Muscle of leg (tissue), 11 donors: ENCODE measurements around the gene GARIN5A. TPM values are rescaled to one million over a fixed set of nuclear protein-coding genes. Genes with fewer than 3 reads are reported as not detected.

Source experiments
- DNase-seq: peaks from one replicate; pipeline ENCODE4 v3.0.0; 2013
- H3K27ac ChIP-seq: one replicate; pipeline ENCODE4 v1.5.1; 2013; ENCODE audit warnings: mild to moderate bottlenecking, low read length, control low read depth
- H3K27me3 ChIP-seq: one replicate; pipeline ENCODE4 v1.6.1; 2013; ENCODE audit warnings: low read length; ENCODE audit not compliant: control insufficient read depth, insufficient read depth
- H3K36me3 ChIP-seq: one replicate; pipeline ENCODE4 v1.6.1; 2013; ENCODE audit warnings: low read length; ENCODE audit not compliant: control insufficient read depth, insufficient read depth
- H3K4me1 ChIP-seq: one replicate; pipeline ENCODE4 v1.6.1; 2013; ENCODE audit warnings: low read length; ENCODE audit not compliant: control insufficient read depth, insufficient read depth
- H3K4me3 ChIP-seq: one replicate; pipeline ENCODE4 v1.5.1; 2013; ENCODE audit warnings: low read length, control low read depth
- H3K9me3 ChIP-seq: replicated peaks from 2 replicates; pipeline ENCODE4 v1.6.1; 2013; ENCODE audit warnings: low read depth, low read length; ENCODE audit not compliant: control insufficient read depth
- WGBS: methylation state at CpG from one replicate; pipeline ENCODE4 v1.1.5; 2013; ENCODE audit warnings: missing lambda C conversion rate; ENCODE audit not compliant: insufficient coverage; 5-methylcytosine and 5-hydroxymethylcytosine counted together
- polyA plus RNA-seq, 8 donors: library from polyadenylated mRNA; unstranded; fragments of 120-200 nt; gene quantifications; one replicate each; pipeline versions ENCODE4 v1.2.1 to v1.2.3, GENCODE V29; 2013; ENCODE audit warnings: inconsistent platforms in 1 of 8, low replicate concordance in 1 of 8; ENCODE audit not compliant: insufficient read length in 8 of 8, insufficient read depth in 1 of 8
- total RNA-seq: library from RNA; stranded (reverse); fragments of 120-200 nt; gene quantifications from one replicate; pipeline ENCODE4 v1.2.4, GENCODE V29; 2013

Gene GARIN5A
- total and polyA plus RNA-seq, 9 donors = 3.3 to 6.2 (median 4.4) TPM

DNA sequence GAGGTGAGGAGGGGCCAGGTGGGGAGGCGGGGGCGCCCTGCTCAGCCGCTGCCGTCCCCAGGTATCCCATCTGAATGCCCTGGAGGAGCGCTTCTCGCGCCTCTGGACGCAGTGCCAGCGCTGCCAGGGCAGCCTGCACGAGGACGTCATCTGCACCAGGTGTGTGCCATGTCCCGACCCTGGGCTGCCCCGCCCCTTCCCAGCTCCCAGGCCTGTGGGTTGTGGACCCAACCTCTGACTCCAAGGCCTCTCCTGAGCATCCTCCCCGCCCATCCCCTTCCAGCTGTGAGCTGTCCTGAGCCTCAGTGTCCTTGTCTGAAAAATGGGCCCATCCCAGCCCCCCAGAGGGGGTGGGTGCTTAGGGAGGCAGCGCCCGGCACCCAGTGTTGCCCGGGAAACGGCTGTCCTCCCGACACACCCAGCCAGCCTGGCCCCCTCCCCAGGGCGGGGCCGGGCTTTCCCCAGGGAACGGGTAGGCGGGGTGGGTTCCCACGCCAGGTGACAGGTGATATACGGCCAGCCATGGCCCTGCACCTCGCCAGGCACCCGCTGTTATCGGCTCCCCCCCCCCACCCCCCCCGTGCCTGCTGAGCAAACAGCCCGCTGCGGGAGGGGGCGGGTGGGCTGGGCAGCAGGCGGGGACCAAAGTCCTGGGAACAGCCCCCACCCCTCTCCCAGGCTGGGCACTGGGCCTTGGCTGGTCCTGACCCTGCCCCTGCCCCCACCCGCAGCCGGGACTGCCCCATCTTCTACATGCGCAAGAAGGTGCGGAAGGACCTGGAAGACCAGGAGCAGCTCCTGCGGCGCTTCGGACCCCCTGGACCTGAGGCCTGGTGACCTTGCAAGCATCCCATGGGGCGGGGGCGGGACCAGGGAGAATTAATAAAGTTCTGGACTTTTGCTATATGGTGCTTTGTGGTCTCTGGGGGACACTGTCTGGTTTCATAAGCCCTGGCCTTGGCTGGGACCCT lies 59.3 kb downstream of the GARIN5A start:
- Histone ChIP-seq H3K36me3 (no peaks in the 10 kb centered on the region), H3K4me3 (no peak overlapping the region), H3K9me3 (no peaks in the 10 kb centered on the region), H3K4me1 (peaks cover 14% of the 10 kb centered on the region), H3K27me3 (peaks cover 32% of the 10 kb centered on the region), H3K27ac (no peak overlapping the region)
- DNase-seq = no peak
- WGBS = 72% methylated on average over 23 of the region's 42 CpGs

Other genes starting within 250 kb of the GARIN5A start
- 0.13 TPM for gene KCNC3, start 147.5 kb downstream of the GARIN5A start, total RNA-seq
- 1 to 10 TPM in 4 of 8 donors, under 1 TPM in 4; 0.58 to 1.9 (median 1.0) TPM for gene KCNC3, start 147.5 kb downstream of the GARIN5A start, polyA plus RNA-seq
- gene NAPSA, start 111.2 kb downstream of the GARIN5A start, total RNA-seq = 0.40 TPM
- 1 to 10 TPM in 2 of 8 donors, under 1 TPM in 6; 0.29 to 1.7 (median 0.60) TPM for gene NAPSA, start 111.2 kb downstream of the GARIN5A start, polyA plus RNA-seq
- gene NR1H2, start 100.4 kb downstream of the GARIN5A start, total RNA-seq = 22.4 TPM
- 10 to 100 TPM; 19.2 to 24.8 (median 21.8) TPM for gene NR1H2, start 100.4 kb downstream of the GARIN5A start, polyA plus RNA-seq
- gene POLD1, start 92.5 kb downstream of the GARIN5A start, total RNA-seq = 21.7 TPM
- gene POLD1, start 92.5 kb downstream of the GARIN5A start, polyA plus RNA-seq = 10 to 100 TPM; 17.6 to 26.9 (median 20.0) TPM
- 0.04 TPM for gene SPIB, start 57.9 kb downstream of the GARIN5A start, total RNA-seq
- gene SPIB, start 57.9 kb downstream of the GARIN5A start, polyA plus RNA-seq = under 1 TPM; 0.11 to 0.96 (median 0.61) TPM
- gene MYBPC2, start 44.0 kb downstream of the GARIN5A start, total RNA-seq = 49.8 TPM
- 10 to 100 TPM; 15.6 to 93.4 (median 65.5) TPM for gene MYBPC2, start 44.0 kb downstream of the GARIN5A start, polyA plus RNA-seq
- gene EMC10, start 341 bp downstream of the GARIN5A start, total RNA-seq = 84.2 TPM
- gene EMC10, start 341 bp downstream of the GARIN5A start, polyA plus RNA-seq = 100 to 1,000 TPM in 3 of 8 donors, 10 to 100 TPM in 5; 85.2 to 122 (median 93.8) TPM
- 16.2 TPM for gene JOSD2, start 34.3 kb upstream of the GARIN5A start, total RNA-seq
- 10 to 100 TPM; 21.6 to 31.6 (median 26.5) TPM for gene JOSD2, start 34.3 kb upstream of the GARIN5A start, polyA plus RNA-seq
- gene ASPDH, start 37.1 kb upstream of the GARIN5A start, total RNA-seq = not detected
- 1 to 10 TPM in 1 of 8 donors, under 1 TPM in 7; 0.27 to 1.2 (median 0.64) TPM for gene ASPDH, start 37.1 kb upstream of the GARIN5A start, polyA plus RNA-seq
- gene LRRC4B, start 91.6 kb upstream of the GARIN5A start, total RNA-seq = 5.7 TPM
- 10 to 100 TPM in 6 of 8 donors, 1 to 10 TPM in 2; 7.3 to 16.1 (median 12.8) TPM for gene LRRC4B, start 91.6 kb upstream of the GARIN5A start, polyA plus RNA-seq
- 0.09 TPM for gene SYT3, start 163.0 kb upstream of the GARIN5A start, total RNA-seq
- gene SYT3, start 163.0 kb upstream of the GARIN5A start, polyA plus RNA-seq = under 1 TPM in 2 of 8 donors, not detected in 6; 0.12 to 0.14 TPM
- gene C19orf81, start 172.6 kb upstream of the GARIN5A start, total RNA-seq = 4.2 TPM
- 1 to 10 TPM in 7 of 8 donors, under 1 TPM in 1; 0.70 to 3.8 (median 1.3) TPM for gene C19orf81, start 172.6 kb upstream of the GARIN5A start, polyA plus RNA-seq
- 12.1 TPM for gene SHANK1, start 243.0 kb upstream of the GARIN5A start, total RNA-seq
- 10 to 100 TPM; 14.4 to 37.4 (median 23.3) TPM for gene SHANK1, start 243.0 kb upstream of the GARIN5A start, polyA plus RNA-seq
- 35.2 TPM for gene CLEC11A, start 246.5 kb upstream of the GARIN5A start, total RNA-seq
- gene CLEC11A, start 246.5 kb upstream of the GARIN5A start, polyA plus RNA-seq = 10 to 100 TPM; 18.8 to 40.3 (median 36.6) TPM